Activated CD8-positive, alpha-beta memory T cell treated with anti-CD3 and anti-CD28 coated beads for 1 hour (primary cell): ENCODE measurements around the gene FGF22.
"Not testable (repeated sequence)": the region's sequence is repeated elsewhere in the genome, so short reads cannot be mapped to it uniquely, and the experiment has no call there.

Experiments
- DNase-seq, 2 donors: peaks; one replicate each; pipeline ENCODE4 v3.0.0-alpha.2; 2020; ENCODE audit warnings: low read depth in 1 of 2; ENCODE audit errors: extremely low read depth in 1 of 2

FGF22 gene

GRCh38 chr19:621819-622218, 17.9 kb upstream of the FGF22 start:
- no peak for DNase-seq

GRCh38 chr19:622666-623065, 17.0 kb upstream of the FGF22 start:
- no peak for DNase-seq

- DNase-seq = no peak
Observed at GRCh38 chr19:623175-623916, 16.3 kb upstream of the FGF22 start.

- DNase-seq = no peak
Observed at GRCh38 chr19:623974-624373, 15.7 kb upstream of the FGF22 start.

- DNase-seq = no peak
Observed at GRCh38 chr19:624433-625109, 15.1 kb upstream of the FGF22 start.

- no peak for DNase-seq
Observed at GRCh38 chr19:625257-625656, 14.4 kb upstream of the FGF22 start.

GRCh38 chr19:626566-626965, 13.1 kb upstream of the FGF22 start:
- not testable (repeated sequence) for DNase-seq

GRCh38 chr19:628168-628567, 11.5 kb upstream of the FGF22 start:
- DNase-seq = no peak

GRCh38 chr19:629515-629914, 10.2 kb upstream of the FGF22 start:
- not testable (repeated sequence) for DNase-seq

GRCh38 chr19:629961-630714, 9.5 kb upstream of the FGF22 start:
- DNase-seq = no peak

- no peak for DNase-seq
Observed at GRCh38 chr19:632579-633067, 7.1 kb upstream of the FGF22 start.

- peak; percentile 89 to 93 for DNase-seq
Observed at GRCh38 chr19:633068-633785, 6.5 kb upstream of the FGF22 start, which contains the start of gene POLRMT. Gene POLRMT (minus strand): TSS chr19:633537. CDS start chr19:633512, 25 bp downstream.

GRCh38 chr19:633786-634639, 5.7 kb upstream of the FGF22 start:
- no peak for DNase-seq

GRCh38 chr19:634975-635652, 4.6 kb upstream of the FGF22 start:
- no peak for DNase-seq

GRCh38 chr19:638906-639252, 800 bp upstream of the FGF22 start:
- no peak for DNase-seq

- DNase-seq = no peak
Observed at GRCh38 chr19:640161-640558, 481 bp downstream of the FGF22 start.

- no peak for DNase-seq
Observed at GRCh38 chr19:640606-641189, 1.0 kb downstream of the FGF22 start.

GRCh38 chr19:641702-642101, 2.0 kb downstream of the FGF22 start:
- no peak for DNase-seq
